GM21447 (cell line): ENCODE data around the gene SLC6A19.

Experiments used
- ATAC-seq: cut with Tn5 transposase; IDR thresholded peaks from one replicate; pipeline ENCODE4 v1.9.1; 2021; ENCODE audit not compliant: unreplicated experiment

Gene SLC6A19

GRCh38 chr5:1165864-1166263, 35.5 kb upstream of the SLC6A19 start:
- no peak for ATAC-seq

- ATAC-seq: no peak
Observed at GRCh38 chr5:1166370-1166769, 35.0 kb upstream of the SLC6A19 start.

- ATAC-seq: peak; percentile 21
Observed at GRCh38 chr5:1167361-1167727, 34.1 kb upstream of the SLC6A19 start.

DNA sequence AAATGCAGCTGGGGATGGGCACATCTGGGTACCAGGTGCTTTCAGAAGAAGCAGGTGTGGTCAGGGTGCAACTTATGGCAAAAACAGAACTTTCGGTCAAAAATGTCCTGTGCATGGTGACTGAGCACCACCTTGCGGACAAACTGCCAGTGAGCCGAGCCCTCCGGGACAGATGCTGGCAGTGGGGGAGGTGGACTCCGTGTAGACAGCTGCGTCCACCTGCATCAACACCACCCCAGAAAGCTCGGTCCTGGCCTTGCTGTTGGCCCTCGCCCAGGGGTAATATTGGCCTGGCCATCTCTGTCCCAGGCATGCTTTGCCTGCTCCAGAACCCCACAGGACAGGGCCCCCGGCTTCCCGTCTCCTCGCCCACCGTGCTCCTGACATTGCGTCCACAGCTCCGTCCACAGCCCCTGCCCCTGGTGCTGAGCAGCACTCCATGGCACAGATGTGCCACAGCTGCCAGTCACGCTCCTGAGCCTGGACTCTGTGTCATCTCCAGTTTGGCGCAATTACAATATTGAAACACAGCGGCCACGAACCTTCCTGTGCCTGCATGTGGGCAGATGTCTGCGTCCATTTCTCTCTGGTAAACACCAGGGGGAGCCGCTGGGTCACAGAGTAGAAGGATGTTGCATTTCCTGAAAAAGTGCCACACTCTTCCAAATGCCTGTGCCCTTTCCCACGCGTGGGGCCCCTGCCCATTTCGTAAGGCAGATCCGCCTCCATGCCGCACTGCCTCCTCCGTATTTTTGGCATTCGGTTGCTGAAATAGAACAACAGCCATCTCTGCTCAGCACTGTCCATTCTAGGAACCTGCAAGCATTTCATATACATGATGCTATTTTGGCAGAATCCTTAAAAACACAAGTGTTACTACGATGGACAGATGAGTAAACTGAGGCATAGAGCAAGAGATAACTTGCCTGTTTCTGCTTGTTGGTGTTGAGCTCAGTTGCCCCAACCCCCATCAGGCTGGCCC, 33.4 kb upstream of the SLC6A19 start:
- peak; percentile 75 for ATAC-seq

DNA sequence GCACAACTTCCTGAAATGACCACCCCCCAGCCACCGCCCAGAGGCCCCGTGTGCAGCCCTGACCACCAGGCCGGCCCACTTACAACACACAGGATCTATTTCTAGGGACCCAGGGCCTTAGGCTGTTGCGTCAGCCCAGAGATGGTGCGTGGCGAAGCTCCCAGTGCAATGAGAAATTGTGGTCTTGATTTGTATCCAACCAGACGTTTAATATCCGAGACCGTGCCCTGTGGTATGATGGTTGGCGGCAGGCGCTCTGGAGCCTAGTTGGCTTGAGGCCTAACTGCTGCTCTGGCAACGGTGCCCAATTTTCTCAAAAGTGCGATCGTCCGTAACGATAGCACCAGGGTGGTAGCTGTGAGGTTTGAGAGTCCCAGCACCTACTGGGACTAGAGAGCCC, 32.6 kb upstream of the SLC6A19 start:
- no peak for ATAC-seq

DNA sequence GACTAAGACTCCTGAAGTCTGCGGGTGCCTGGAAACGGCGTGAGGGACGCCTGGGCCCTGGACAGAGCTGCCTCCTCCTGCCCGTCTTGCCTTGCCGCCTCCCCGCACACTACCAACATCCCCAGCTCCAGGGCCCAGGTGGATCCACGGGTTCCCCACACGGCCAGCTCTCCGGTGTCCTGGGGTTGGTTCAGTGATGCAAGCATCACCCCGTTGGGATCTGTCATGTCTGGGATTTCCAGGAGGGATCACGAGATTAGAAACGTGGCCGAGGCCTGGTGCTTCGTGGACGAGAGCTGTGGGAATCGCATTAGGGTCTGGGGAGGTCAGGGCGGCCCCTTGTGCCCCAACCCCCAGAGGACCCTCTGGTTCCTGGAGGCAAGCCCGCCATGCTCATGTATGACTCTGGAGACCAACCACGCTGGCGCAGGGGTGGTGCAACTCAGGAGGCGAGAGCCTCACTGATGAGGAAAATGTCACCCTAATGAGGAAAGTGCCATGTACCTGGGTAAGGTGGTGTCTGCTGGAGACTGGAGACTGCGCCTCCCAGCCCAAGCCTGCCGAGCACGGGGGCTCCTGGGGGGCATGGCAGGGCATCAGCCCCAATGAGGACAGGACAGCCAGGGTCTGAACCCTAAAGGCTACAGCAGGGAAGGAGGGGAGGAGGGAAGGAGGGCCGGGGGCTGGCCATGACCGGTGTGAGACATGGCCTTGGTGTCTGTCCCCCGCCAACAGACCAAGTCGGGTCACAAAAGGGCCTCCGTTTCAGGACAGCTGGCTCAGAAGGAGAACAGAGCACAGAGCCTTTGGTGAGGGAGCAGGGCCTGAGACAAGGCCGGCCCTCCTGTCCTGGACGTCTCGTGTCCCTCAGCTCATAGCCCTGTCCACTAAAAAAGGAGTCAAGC, 31.9 kb upstream of the SLC6A19 start:
- ATAC-seq: no peak

- no peak for ATAC-seq
Observed at GRCh38 chr5:1171340-1171941, 30.0 kb upstream of the SLC6A19 start.

- ATAC-seq: no peak
Observed at GRCh38 chr5:1172007-1172581, 29.3 kb upstream of the SLC6A19 start.

- no peak for ATAC-seq
Observed at GRCh38 chr5:1172670-1173404, 28.6 kb upstream of the SLC6A19 start.

- ATAC-seq: no peak
Observed at GRCh38 chr5:1173485-1174070, 27.8 kb upstream of the SLC6A19 start.

DNA sequence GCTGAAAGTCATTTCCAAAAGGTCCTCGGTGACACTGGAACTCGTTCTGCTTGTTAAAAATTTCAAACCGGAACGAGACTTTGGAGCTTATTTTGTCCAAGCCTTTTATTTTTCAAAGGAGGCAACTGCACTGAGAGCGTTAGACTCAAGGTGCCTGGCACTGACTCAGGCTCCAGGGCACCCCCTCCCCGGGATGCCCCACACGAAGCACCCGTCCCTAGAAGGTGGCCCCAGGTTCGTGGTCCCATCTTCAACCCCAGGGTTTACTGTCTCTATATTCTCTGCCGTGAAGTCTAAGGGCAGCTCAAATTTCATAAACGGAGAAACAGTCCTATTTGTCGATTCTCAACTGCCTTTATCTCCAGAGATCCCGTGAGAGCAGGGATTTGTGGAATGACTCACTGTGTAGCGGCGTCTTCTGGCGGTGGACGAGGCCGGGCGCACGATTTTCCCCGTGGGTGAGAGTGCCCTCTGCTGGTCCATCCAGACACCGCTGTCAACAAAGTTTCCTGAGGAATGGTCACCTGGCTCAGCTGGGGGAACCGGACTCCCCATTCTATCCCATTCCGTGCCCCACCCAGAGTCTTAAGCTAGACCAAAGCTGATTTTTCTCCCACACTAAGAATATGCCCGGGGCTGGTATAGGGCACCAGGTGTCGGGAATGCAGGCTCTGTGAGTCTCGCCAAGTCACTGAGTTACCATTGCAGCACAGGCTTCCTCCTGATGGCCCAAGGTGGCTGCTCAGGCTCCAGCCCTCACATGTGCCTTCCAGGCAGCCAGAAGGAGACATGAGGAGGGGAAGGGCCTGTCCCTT, 27.1 kb upstream of the SLC6A19 start:
- no peak for ATAC-seq

GRCh38 chr5:1175015-1175414, 26.4 kb upstream of the SLC6A19 start:
- no peak for ATAC-seq

DNA sequence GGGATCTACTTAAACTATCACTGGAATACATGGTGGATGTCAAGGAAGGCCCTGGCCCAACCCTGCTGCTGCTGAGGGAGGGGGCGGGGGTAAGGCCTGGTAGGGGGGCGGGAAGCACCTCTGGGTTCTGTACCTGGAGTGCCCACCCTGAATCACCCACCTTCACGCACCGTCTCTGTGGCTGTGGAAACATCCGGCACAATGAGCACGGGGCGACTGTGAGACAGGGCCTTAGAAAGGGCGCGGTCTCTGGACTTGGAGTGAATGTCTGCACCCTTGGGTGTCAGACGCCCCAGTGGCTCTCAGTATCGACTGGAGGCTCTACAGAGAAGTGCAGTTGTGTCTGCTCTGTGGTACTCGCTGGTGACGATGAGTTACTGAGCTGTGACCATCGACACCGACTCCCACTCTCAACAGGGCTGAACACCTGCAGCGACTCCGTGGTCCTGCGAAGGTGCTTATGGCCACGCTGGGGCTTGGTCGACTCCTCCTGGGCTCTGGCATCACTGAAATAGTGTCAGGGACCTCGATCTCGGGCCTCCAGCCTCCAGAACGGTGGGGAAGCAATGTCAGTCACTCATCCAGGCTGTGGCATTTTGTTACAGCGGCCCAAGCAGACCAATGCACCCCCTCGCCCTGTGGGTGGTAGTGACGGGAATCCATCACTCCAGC, 25.5 kb upstream of the SLC6A19 start:
- no peak for ATAC-seq

GRCh38 chr5:1176473-1177391, 24.7 kb upstream of the SLC6A19 start:
- ATAC-seq: no peak

DNA sequence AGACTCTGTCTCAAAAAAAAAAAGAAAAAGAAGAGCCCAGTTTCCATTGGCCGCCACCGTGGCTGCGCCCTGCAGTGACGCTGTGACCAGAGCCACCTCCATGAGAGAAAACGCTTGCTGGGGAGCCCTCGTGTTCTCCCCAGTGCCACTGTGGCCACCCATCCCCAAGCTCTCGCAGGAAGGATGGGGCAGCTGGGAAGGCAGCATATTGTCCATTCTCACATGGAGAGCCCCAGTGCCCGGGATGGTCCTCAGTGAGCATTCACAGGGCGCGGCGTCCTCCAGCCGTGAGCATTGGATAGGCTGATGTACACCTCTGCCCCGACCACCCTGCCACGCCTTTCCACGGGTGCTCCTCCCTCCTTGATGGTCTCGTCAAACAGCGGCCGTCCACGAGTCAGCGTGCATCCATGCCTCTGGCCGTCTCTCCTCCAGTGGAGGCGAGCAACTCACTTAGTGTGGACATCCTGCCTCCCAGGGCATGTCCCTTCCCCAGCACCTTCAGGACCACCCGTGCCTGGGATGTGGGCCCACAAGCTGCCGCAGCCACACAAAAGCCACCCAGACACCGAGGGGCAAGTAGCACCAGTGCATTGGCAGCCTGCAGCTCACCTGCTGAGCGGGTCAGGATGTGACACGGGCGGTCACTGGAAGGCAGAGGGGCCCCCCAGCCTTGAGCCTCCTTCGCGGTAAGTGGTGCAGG, 23.4 kb upstream of the SLC6A19 start:
- ATAC-seq: no peak

DNA sequence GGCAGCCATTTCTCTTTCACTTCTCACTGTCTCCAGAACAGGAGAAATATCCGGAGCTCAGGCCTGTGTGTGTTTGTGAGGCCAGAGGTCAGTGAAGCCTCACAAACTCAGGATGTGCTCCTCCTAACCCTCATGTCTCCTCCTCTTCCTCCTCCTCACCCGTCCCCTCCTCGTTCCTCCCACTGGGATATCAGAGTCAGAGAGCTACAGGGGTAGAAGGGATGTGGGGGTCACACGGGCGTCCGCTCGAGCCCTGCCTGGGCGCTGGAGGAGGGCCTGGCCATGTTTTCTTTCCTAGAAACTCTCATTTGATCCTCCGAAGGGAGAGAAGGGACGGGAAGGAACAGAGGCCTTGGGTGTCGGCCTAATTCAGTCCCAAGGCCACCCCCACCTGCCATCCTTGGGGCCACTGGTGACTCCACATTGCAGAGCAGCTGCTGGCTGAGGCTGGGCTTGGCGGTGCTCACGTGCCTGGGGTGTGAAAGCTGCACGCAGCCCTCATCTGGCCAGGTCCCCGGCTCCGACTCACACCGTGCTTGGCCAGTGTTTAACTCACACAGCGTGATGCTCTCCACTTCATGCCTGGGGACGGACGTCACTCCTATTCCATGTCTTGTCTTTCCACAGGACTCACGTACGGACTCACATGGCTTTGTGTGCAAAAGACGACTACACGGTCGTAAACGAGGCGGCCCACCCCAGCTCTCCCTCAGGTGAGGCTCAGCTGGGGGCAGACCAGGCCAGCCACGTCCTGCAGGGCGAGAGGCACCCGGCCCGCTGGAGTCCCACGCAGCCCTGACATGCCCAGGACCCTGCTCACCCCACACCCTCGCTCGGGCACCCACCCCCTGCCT, 22.6 kb upstream of the SLC6A19 start:
- ATAC-seq: no peak
